ENCODE measurements around the gene MITF.

Gene MITF

DNA sequence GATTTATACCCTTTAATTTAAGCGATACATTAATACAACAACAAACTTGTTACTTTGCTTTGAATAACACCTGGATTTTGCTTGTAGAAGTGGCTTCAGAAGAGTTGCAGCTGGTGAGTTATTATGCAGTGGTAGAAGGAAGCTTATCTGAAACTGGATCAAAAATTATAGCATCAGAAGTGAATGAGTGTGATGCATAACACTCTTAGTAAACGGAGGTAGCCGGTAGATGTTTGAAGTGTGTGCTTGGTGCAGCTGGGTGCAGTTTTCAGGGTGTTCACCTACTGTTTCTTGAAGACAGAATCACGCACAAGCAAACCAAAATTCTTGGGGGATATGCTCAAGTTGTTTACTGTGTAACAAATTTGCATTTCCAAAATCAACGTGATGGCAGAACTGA is 103.1 kb downstream of the MITF start:
- DNase-seq = no peak

DNA sequence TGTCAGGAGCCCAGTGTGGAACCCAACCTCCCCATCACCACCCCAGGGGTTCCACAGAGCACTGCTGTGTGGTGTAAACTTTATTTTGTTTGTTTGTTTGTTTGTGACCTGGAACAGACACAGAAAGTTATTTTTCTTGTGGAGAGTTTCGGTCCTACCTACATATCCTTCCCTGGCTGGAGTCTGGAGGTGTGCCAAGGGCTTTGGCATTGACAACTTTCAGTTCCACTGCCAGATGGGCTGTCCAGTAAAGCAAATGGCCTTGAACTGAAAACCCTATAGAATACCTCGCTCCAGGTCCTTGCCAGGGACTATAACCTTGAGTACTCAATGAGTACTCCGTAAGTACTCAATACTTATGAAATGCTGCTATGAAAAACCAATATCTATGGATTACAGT is 103.5 kb downstream of the MITF start:
- no peak for DNase-seq

DNA sequence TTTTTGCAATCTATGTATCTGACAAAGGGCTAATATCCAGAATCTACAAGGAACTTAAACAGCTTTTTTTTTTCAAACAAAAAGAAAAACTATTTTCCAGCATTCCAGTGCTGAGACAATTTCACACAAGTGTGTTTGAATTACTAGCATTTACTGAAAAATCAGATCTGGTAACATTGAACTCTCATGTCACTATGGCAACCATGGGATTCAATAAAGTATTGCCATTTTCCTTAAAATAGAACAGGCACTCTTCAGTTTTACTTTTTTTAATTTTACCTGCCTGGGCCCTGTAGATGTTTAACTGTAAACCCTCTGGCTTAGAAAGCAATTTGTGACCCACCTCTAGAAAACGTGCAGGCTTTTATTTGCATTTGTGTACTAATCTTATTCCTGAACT is 105.4 kb downstream of the MITF start:
- DNase-seq = no peak

DNA sequence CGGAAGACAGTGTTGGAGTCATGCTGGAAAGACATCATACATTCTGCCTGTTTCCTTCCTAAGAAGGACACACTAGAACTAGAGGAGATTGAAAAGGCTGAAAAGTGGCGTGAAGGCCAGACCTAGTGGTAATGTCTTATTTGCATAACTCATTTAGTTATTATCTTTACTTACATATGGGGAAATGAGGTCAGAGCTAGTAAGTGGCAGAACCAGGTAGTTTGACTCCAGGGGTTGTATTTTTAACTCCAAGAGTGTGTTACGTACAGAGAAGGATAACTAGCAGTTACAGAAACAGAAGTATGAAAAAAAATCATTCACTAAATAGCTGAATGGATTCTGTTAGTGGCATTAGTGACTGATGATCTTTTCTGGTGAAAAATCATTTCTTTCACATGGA is 108.0 kb downstream of the MITF start:
- DNase-seq = no peak

DNA sequence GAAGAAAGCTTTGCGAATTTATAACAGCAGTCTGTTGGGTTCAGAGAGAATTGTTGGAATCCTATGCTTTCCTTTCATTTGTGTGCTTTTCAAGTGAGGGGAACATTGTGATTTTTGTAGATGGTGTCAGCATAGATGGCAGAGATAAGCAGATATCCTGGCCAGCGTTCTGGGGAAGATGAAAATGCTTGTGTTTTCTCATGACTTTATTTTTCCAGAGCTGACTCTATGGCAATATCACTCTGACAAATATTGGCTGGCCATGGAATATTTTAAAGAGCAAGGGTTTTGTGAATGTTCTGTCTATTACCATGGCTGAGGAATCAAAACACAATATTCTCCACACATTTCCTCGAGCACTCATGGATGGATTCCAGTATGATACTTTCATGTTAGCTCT is 108.8 kb downstream of the MITF start:
- no peak for DNase-seq

DNA sequence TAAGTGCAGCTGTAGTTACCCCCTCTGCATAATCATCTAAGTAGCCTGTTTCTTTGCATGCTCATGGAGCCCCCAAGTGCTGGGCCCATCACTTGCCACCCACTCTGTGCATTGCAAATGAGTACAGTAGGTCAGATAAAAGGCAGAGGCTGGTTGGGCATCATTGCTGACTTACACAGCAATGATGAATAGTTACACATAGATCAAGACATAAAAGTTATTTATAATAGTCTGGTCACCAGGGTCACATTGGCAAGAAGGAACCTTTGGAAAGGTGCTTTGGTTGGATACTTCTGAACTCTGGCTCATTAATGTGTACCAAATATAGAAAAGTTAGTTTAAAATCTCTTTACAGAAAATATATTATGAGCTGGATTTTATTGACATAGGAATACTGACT is 111.6 kb downstream of the MITF start:
- no peak for DNase-seq

DNA sequence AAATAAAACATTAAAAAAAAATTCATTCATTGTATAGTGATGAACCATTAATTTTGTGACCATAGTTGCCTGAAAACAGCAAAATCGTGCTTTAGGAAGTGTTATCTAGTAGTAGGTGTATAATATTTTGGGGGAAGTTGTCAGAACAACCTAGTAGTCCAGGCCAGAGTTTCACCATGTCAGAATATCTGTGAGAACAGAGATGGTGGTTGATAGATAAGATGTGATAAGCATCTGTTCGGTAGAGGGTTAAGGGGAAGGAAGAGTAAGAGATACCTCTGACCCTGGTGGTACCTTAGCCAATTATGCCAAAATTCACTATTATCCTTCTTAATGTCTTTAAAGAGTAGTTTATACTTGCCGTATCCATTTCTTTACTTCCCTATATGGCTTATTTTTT is 113.8 kb downstream of the MITF start:
- DNase-seq = no peak

DNA sequence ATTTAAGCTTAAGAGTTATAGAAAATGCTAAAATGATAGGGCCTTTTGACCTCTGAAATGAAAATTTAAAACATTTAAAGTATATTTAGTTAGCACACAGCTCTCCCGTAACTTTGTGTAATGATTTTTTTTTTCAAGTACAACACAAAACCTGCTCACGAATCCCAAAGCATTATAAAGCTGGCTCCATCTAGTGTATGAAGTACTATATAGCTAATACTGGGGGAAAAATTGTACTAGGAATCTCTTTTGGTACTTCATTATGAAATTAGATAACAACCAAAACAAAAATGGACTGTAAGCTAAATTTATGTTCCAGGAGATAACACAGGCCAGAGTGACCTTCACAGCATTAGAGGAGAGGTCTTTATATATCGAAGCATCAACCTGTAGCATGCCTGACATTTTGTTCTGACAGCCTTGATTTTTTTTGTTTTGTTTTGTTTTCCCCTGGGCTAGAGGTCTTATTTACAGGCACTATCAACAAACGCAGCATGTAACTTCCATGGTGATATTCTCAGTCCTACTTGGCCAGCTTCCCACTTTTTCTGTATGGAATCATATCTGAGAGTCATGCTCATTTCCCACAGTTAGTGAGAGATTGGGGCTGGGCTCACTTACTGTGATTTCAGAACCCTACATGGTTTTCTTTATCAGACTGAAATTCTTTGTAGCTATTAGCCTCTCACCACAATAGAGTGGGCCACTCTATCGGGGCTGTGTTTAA is 116.3 kb downstream of the MITF start:
- no peak for DNase-seq

DNA sequence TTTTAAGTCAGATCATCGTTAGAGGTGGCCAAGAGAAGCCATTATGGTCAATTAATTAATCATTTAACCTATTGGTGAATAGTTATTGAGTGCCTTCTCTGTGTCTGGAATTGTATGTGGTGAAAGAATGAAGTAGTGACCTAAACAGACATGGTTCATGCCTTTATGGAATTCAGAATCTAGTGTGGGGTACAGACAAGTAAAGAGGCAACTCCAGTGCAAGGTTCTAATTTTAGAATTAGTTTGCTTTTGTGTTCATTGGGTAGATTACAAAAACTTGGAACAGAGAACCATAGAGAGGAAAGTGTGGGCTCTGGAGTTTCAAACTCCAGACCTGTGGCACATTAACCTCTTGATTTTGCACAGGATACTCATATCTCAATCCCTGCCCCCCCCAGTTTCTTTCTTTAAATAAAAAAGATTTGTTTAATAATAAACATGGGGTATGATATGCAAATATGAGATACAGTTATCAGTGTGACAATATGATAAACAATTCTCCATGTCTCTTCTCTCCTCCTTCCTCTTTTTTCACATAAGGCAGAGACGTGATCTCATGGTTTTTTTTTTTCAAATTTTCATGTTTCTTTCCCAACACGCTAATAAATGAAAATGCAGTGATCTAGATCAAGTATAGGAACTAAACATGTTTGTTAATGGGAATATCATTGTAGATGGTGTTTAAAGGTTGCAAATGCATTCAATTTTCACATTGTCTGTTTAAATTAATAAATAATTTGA is 117.9 kb downstream of the MITF start:
- DNase-seq = no peak

DNA sequence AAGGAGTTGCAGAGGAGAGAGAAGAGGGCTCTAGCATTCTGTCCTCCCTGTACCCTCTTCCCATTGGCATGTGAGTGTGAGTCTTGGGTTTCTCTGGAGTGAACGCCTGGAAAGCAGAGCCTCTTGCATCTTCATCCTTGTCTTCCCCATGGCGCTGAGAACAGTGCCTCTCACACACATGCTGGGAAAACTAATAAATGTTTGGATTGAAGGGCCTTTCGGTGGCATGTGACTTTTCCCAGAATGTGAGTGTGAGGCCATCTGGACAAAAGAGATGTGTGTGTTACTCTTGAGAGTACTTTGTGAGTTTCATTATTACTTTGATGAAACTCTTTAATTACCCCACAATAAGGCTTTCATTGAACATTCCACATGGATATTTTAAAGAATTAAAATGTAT is 122.3 kb downstream of the MITF start:
- no peak for DNase-seq

DNA sequence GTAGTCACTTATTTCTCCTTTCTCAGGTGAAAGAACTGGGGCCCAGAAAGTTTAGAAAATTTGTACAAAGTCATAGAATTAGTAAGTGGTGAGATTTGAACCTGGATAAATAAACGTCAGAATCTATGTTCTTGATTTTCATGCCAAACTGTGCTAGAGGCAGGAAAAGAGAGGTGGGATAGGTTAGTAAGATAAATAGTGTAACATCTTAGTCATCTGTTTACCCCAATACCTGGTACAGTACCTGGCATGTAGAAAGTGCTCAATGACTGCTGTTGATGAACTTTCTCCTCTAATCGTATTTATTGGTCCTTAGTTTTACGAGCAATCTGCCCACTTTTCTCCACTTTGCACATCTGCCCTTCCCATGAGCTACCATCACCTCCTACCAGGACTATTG is 124.9 kb downstream of the MITF start:
- no peak for DNase-seq

DNA sequence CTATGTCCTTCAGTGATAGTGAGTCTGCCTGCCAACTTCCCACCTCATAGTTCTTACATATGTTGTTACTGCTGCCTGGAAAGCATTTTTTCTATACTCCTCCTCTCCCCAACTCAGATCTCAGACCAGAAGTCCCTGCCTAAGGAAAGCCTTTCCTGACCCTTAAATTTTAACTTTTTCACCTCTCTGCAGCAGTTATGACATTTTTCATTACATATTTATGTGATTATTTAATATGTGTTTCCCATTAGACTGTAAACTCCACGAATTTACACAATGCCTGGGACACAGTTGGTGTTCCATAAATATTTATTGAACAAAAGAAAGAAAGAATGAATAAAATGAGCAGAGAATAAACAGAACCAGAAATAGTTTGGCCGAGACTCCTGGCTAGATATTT is 125.5 kb downstream of the MITF start:
- no peak for DNase-seq

DNA sequence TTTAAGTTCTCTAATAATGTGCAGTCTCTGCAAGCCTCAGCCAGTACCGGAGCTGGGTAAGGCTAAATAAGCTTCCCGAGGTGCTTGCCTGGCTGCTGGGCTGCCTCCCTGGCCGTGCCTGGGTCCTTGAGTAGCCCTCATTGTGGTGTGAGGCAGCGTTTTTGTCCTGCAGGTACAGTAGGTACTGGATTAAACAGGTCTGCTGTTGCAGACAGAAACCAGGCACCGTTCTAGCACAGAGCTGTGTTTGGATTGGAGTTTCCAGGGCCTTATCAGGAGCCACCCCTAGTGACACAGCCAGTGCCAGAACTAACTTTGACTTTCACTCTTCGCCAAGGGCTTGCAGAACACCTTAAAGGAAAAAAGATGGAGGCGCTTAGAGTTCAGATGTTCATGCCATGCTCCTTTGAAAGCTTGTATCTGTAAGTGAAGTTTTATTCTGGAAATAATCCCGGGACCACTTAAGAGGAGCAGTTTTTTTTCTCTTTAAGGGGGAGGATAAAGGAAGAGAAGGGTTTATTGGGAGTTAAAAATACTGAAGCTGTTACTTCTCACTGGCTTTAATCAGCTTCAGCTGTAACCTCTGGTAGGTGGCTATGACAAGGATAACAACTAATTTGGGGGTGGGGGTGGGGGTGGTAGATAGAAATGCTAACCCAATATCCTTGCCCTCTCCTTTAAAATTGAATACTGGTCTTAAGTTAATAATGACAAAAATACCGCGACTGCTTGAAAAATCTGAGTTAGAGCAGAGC is 126.8 kb downstream of the MITF start:
- DNase-seq = no peak

DNA sequence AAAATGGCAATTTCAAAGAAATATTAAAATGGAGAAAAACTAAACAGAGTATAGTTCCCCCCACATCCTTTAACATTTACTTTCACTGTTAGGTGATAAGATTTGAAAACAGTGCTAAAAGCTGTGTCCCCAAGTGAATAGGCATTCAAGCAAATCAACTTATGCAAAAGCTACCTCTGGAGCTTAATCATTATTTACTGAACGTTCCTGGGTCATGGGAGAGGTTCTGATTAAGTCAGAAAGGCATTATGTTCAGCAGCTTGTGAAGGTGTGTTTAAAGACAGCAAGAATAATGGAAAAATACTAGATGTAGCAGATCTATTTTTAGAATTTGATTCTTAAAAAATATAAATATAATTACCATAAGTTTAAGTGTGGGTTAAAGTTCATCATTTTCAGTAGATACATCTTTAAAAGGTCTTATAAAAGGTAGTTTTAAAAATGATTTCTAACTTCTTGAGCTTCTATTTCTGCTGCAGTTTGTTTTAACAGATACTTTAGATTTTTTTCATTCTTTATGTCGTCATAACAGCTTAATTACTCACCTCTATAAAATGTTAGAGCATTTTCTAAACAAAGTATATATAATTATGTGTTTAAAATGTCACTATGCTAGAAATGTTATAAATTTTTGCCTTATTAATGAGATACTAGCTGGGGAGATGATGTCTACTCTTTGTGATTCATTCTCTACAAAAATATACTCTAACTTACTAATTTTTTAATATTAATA is 127.9 kb downstream of the MITF start:
- no peak for DNase-seq

DNA sequence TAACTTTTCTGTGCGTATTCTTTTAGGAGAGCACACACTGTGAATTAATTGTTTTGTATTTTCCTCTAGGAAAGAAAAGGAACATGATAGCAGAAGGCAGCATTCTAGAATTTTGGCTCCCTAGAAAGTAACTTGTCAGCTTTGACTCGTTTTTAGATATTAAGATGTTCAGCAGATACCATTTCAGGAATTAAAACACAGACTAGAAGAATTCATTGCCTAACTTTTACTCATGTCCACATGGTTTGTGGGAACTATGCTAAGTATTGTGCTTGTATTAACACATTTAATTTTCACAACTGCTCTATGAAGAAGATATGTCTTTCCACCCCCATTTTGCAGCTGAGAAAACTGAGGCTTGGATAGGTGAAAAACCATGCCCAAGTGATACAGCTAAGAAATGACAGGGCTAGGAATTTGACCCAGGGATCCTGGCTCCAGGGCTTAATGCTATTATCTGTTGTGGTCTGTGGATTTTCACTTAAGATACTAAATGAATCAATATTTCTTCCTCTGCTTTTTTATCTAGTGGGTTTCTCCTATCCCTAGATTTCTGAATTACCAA is 128.8 kb downstream of the MITF start:
- DNase-seq = no peak

DNA sequence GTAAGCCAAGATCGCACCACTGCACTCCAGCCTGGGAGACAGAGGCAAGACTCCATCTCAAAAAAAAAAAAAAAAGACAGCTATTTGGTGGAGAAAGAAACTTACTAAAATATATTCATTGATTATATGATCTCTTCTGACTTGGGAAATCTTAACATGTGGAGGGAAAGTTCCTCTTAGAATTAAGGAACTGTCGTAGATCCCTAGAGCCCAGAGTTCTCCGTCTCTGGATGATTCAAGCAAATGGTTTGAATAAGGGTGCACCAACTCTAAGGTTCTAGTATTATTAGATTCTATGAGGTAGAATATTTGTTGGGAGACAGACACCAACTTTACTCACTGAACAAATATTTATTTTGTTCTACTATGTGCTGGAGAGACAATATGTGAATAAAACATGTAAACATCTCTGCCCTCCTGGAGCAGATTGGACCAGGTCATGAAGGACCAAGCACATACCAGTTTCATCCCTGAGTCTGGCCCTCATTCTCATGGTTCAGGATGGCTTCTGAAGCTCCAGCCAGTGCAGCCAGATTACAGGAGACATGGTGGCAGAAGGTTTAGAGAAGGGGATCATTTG is 129.7 kb downstream of the MITF start:
- DNase-seq = no peak

DNA sequence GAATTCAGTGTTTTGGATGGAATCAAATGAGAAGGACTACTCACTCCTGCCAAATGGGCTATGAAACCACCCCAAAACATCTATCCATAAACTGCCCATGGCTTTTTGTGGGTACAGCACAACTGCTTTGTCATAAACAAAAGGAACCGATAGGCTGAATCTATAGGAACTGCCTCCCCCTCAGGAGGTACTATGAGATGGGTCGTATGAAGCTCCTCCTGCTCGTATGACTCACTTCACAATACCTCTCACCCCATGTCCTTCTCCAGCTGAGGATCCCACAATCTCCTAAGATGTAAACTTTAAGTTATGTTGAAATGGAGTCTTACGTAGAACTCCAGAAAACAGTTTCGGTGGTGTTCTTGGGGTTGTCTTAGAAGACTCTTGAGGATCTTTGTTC is 130.4 kb downstream of the MITF start:
- DNase-seq = no peak

DNA sequence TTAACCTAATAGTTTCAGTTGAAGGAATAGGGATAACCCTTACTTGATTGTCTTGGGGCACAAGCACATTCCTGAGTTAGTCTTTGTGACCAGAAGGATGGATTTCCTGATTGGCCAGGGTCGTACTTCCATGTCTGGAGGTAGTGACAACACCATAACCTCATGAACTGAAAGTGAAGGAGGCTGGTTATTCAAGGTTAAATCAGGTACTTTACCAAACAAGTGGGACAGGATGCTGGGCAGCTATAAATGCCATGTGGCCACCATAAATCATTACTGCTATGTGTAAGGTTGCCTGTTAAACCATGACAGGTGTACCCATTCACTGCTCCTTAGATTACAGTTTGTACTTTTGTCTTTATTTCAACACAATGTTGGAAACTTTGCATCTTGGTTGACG is 132.0 kb downstream of the MITF start:
- DNase-seq = no peak

DNA sequence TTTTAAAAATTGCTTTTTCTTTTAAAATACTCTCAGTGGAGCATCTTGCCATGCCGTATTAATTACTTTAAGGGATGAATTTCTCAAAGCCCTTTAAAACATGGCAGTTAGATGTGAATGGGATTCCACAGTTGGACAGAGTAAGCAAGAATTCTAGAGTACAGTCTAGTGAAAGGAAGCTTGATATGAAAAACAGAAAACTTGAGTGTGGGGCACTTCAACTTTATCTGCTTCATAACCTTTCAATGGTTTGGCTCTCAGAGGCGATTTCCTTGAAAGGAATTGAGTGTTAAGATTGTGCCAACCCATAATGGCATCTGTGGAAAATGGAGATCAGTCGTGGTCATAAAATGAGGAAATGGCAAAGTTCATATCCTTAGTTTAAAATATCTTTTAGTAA is 132.6 kb downstream of the MITF start:
- no peak for DNase-seq

DNA sequence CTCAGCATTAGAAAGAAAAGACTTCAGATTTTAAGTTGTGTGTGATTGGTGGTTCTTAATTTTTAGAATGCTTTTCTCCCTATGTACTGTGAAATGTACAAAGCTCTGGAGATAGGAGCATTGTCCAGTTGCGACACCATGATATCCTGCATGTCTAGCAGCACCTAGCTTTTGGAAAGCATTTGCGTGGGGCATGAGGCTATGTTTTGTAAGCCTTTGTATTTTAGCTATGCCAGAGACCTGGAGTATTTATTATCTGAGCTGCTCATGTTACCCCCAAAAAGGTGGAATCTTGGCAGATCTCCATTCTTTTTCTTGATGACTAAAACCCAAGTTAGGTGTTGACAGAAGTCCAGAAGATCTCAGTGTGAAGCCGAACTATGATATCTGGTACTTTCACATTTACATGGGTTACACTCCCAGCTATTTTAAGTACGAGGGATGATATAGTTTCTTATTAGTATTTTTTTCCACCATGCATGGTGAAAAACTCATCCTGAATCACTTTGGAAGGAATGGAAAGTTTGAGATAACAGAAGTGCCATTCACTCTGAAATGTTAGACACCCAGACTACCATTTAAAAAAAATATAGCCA is 133.6 kb downstream of the MITF start:
- DNase-seq = no peak

DNA sequence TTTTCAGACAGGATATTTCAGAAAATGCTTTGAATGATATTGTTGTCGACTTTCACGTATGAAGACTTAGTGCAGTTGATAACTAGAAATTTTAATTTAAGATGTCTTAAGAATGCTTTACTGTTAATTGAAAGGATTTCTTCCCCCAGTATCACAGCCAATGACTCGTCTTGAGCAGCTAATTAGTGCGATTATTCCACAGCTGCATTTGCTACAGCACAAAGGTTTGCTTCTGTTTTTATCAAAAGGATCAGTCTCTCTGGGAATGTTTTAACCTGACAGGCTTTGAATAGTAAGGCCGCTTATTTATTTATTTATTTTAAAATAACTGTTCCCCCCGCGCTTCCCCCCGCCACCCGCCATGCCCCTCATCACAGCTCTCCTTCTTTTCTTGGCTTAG is 136.8 kb downstream of the MITF start:
- no peak for DNase-seq

DNA sequence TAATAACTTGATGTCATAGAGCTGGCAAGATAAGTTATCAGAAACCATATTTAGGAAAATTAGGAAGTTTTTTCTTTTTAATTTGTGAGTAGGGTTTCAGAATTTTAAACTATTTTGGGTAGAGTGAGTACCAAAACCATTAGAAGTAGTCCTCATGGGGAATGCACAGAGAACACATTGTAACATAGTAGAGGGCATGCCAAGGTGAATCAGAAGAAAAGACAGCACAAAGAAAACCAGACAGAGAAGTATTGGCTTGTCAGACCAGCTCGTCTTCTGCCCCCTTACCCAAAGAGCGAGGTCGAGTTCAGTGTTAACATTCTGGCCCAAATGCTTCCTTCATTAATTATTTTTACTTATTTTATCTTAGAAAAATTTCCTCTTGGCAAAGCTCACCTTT is 139.0 kb downstream of the MITF start:
- no peak for DNase-seq

All from amniotic stem cell (primary cell).